Coronary artery (tissue), 2 donors: ENCODE measurements around the gene SFTPB.
"Not testable (repeated sequence)": the region's sequence is repeated elsewhere in the genome, so short reads cannot be mapped to it uniquely, and the experiment has no call there.

Experiments used
- DNase-seq: peaks from one replicate; pipeline ENCODE4 v3.0.0-alpha.2; 2017; ENCODE audit warnings: low spot score
- H3K27ac ChIP-seq, 2 donors: fragments of 200-600 bp; sonication (generic); one replicate each; pipeline ENCODE4 v1.5.1; 2016 to 2019
- H3K4me3 ChIP-seq: fragments of 200-600 bp; sonication (generic); 2 replicates; pipeline ENCODE4 v1.5.1; 2016; ENCODE audit warnings: mild to moderate bottlenecking, moderate library complexity
- TF ChIP-seq, protein P1 (sequence below): fragments of 200-600 bp; sonication (generic); IDR thresholded peaks from one replicate; pipeline ENCODE4 v1.5.1; 2019; ENCODE audit warnings: antibody characterized with exemption

Gene SFTPB

DNA sequence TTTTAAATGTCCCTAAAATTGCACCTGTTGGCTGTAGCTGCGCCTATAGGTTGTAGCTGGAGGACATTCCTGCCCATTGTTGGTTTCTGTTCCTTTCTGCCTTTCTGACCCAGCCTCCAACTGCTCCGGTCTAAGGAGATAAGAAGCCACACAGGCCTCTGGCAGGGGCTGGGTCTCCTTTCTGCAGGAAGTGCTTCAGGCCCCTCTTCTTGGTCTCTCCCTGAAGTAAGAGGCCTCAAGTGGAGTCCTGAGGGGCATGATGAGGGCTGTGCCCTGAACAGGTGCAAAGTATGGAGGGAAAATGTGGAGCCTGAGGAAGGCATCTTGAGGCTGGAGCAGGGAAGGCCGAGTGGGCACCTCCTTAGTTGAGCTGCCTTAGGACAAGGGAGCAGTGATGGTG, 10.4 kb upstream of the SFTPB start:
- Histone ChIP-seq H3K4me3 (no peak overlapping the region), H3K27ac (peak overlapping the region in 1 of 2 donors; percentile 23)
- DNase-seq, result no peak
- TF ChIP-seq, protein P1, sequence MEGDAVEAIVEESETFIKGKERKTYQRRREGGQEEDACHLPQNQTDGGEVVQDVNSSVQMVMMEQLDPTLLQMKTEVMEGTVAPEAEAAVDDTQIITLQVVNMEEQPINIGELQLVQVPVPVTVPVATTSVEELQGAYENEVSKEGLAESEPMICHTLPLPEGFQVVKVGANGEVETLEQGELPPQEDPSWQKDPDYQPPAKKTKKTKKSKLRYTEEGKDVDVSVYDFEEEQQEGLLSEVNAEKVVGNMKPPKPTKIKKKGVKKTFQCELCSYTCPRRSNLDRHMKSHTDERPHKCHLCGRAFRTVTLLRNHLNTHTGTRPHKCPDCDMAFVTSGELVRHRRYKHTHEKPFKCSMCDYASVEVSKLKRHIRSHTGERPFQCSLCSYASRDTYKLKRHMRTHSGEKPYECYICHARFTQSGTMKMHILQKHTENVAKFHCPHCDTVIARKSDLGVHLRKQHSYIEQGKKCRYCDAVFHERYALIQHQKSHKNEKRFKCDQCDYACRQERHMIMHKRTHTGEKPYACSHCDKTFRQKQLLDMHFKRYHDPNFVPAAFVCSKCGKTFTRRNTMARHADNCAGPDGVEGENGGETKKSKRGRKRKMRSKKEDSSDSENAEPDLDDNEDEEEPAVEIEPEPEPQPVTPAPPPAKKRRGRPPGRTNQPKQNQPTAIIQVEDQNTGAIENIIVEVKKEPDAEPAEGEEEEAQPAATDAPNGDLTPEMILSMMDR, result no peak

DNA sequence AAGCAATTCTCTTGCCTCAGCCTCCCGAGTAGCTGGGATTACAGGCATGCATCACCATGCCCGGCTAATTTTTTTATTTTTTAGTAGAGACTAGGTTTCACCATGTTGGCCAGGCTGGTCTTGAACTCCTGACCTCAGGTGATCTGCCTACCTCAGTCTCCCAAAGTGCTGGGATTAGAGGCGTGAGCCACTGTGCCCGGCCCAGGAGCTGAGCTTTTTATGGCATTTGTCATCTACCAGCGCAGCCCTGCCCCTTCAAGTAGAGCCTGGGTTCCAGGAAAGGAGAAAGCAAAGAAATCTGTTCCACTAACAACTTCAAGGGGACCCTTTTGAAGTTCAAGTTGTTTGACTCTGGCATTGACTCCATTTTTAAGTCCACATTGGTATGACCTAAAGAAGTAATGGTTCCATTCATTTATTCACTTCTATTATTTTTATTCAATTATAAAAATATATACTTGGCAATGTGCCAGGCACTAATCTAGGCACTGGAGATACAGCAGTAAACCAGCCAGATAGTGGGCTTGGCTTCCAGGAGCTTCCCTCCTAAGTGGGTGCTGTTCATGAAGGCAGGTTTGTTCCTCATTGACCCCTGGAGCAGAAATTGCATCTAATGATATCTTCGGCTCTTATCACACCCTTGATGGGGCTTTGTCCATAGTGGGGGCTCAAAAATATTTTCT, 8.0 kb upstream of the SFTPB start:
- TF ChIP-seq, protein P1, result no peak
- no peak overlapping the region for H3K27ac ChIP-seq
- no peak overlapping the region for H3K4me3 ChIP-seq
- no peak for DNase-seq

DNA sequence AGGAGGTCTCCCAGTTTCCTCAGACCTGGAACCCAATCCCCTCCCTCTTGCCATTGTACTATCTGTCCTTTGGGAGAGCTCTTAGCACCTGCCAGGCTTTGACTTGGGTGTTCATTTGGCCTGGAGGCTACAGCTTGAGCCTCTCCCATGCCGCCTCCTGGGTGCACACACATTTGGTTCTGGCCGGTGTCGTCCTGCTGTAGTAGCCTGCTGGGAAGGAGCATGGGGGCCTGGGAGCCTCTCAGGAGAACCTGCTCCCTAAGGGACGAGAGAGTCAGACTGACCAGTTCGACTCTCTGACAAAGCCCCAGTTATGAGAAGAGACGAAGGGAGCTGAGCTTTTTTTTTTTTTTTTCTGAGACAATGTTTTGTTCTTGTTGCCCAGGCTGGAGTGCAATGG, 7.4 kb upstream of the SFTPB start:
- Histone ChIP-seq H3K27ac (no peak overlapping the region), H3K4me3 (no peak overlapping the region)
- TF ChIP-seq, protein P1, result no peak
- no peak for DNase-seq

DNA sequence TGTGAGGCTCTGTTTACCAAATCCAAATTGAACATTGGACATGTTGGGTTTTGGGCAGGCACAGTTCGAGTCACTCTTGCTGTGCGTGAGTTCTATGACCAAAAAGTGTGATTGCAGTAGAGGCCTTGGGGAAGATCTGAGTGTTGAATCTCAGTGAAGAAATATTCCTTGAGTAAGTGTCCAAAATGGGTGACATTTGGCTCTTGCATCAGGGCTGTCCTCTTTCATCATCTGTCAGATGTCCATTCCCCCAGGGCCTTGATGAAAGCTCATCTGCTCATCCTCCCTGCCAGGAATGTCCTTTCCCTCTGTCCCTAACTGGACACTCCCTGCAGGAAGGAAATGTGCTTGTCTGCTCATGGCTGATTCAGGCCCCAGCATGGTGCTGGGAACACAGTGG, 6.4 kb upstream of the SFTPB start:
- no peak overlapping the region for H3K4me3 ChIP-seq
- no peak for DNase-seq
- peak overlapping the region in 1 of 2 donors; percentile 39 for H3K27ac ChIP-seq
- TF ChIP-seq, protein P1, result no peak

DNA sequence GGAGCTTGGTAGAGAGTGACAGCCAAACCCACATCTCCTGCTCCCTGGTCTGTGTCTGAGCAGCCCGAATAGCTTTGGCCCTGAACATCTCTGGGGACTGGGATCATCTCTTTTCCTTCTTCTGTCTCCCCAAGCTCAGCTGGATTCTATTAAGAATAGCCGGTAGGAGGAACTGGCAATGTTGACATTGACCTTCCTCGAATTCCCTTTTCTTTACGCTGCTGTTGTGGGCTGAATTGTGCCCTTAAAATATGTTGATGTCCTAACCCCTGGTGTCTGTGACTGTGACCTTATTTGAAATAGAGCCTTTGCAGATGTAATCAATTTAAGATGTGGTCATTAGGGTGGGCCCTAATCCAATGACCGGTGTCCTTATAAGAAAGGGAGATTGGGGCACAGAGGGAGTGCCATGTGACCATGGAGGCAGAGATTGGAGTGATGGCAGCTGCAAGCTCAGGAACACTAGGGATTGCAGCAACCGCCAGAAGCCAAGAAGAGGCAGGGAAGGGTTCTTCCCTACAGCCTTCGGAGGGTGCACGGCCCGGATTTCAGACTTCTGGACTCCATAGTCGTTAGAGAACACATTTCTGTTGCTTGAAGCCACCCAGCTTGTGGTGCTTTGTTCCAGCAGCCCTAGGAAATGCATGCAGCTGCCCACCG, 5.8 kb upstream of the SFTPB start:
- H3K27ac ChIP-seq, result peak overlapping the region in 1 of 2 donors; percentile 39
- no peak for DNase-seq
- TF ChIP-seq, protein P1, result no peak

DNA sequence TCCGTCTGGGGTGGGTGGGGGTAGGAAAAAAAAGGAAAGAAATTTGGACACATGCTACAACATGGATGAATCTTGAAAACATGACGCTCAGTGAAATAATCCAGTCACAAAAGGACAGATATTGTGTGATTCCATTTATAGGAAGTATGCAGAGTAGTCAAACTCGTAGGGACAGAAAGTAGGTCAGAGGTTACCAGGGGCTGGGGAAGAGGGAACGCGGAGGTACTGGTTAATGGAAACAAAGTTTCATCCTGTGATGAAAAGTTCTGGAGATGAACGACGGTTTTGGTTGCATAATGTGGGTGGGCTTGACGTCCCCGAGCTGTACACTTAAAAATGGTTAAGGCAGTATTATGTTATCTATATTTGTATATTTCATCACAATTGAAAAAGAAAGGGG, 4.5 kb upstream of the SFTPB start:
- Histone ChIP-seq H3K4me3 (no peak overlapping the region), H3K27ac (no peak overlapping the region)
- TF ChIP-seq, protein P1, result no peak
- no peak for DNase-seq

More for the DNA sequence above, 5.8 kb upstream of the SFTPB start:
- no peak overlapping the region for H3K4me3 ChIP-seq

DNA sequence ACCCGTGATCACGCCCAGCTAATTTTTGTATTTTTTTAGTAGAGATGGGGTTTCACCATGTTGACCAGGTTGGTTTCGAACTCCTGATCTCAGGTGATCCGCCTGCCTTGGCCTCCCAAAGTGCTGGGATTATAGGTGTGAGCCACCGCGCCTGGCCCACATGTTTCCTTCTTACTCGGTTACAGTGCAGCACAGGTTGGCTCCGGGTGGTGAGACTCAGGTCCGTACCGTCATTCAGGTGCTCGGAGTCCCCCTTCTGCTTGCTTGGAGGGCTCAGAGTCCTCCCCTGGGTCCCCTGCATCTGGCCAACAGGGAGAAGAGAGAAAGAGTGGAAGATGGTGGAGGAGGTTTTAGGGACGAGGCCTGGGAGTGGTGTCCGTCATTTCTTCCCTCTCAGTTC, 2.4 kb upstream of the SFTPB start:
- H3K4me3 ChIP-seq, DNase-seq, H3K27ac ChIP-seq: not testable (repeated sequence)
